PC-9 (cell line): Measurements from ENCODE around the gene SNRPD2.

Experiments used
- EZH2 ChIP-seq: fragments of 200-600 bp; sonication (generic); IDR thresholded peaks from 2 replicates; pipeline ENCODE4 v1.8.0; 2017; ENCODE audit warnings: antibody characterized with exemption, low read depth
- TF ChIP-seq, protein P1 (sequence below): fragments of 200-600 bp; sonication (generic); conservative IDR thresholded peaks from 2 replicates; pipeline ENCODE4 v1.6.1; 2017; ENCODE audit warnings: mixed run types, antibody characterized with exemption, mild to moderate bottlenecking, moderate library complexity

DNA sequence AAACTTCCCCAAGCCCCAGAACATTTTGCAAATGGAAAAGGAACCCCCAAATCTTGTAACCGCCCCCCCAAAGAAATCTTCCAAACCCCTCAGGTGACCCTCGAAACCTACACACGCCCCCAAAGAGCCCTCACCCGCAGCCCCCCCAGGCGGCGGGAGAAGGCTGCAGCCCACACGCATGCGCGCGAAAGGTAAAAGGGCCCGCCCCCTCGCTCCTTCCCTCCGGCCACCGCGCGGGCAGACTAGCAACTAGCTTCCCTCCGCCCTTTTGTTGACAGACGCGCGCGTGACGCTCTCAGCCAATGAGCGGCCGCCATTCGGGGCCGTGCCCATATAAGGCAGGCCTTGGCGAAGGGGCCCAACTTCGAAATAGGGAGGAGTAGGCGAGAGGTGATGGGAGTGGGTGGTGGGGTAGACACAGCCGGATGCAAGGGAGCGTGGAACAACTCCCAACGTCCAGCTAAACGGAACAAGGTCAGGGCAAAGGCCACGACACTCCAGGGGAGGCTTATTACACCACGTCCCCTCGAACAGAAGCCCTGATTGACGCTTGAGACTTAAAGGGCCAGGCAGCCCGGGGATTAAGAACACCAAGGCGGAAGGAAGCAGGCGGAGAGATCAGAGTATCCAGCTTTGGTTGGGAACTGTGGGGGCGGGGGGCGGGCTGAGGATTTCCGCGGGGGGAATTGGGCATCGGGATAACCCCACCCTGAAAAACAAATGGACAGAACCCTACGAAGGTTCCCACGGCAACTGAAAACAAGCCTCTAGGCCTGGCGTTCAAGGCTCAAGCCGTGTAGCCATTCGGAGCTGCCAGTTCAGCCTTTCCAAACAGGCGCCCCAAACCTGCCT lies 25.6 kb upstream of the SNRPD2 start:
- TF ChIP-seq, protein P1, sequence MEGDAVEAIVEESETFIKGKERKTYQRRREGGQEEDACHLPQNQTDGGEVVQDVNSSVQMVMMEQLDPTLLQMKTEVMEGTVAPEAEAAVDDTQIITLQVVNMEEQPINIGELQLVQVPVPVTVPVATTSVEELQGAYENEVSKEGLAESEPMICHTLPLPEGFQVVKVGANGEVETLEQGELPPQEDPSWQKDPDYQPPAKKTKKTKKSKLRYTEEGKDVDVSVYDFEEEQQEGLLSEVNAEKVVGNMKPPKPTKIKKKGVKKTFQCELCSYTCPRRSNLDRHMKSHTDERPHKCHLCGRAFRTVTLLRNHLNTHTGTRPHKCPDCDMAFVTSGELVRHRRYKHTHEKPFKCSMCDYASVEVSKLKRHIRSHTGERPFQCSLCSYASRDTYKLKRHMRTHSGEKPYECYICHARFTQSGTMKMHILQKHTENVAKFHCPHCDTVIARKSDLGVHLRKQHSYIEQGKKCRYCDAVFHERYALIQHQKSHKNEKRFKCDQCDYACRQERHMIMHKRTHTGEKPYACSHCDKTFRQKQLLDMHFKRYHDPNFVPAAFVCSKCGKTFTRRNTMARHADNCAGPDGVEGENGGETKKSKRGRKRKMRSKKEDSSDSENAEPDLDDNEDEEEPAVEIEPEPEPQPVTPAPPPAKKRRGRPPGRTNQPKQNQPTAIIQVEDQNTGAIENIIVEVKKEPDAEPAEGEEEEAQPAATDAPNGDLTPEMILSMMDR, result no peak; the same call in 1 of the 2 replicates
- no peak for TF ChIP-seq EZH2
